GM18861 (cell line): ENCODE data around the gene EID3.
"Not testable (repeated sequence)": the region's sequence is repeated elsewhere in the genome, so short reads cannot be mapped to it uniquely, and the experiment has no call there.

Source experiments
- ATAC-seq: cut with Tn5 transposase; IDR thresholded peaks from one replicate; pipeline ENCODE4 v1.9.1; 2021; ENCODE audit not compliant: unreplicated experiment

EID3 gene

GRCh38 chr12:104288635-104289274 lies 14.8 kb upstream of the EID3 start:
- peak; percentile 50 for ATAC-seq

- no peak for ATAC-seq
Observed at GRCh38 chr12:104290320-104290719, 13.2 kb upstream of the EID3 start.

GRCh38 chr12:104290855-104291254 lies 12.7 kb upstream of the EID3 start:
- no peak for ATAC-seq

- ATAC-seq = no peak
Observed at GRCh38 chr12:104291867-104292524, 11.5 kb upstream of the EID3 start.

- no peak for ATAC-seq
Observed at GRCh38 chr12:104292872-104293794, 10.4 kb upstream of the EID3 start.

- not testable (repeated sequence) for ATAC-seq
Observed at GRCh38 chr12:104294158-104294859, 9.2 kb upstream of the EID3 start.

- ATAC-seq = no peak
Observed at GRCh38 chr12:104294927-104295668, 8.4 kb upstream of the EID3 start.

GRCh38 chr12:104295954-104296353 lies 7.6 kb upstream of the EID3 start:
- no peak for ATAC-seq

- ATAC-seq = no peak
Observed at GRCh38 chr12:104296718-104297117, 6.8 kb upstream of the EID3 start.

- no peak for ATAC-seq
Observed at GRCh38 chr12:104297477-104298113, 5.9 kb upstream of the EID3 start.

GRCh38 chr12:104299842-104300481 lies 3.6 kb upstream of the EID3 start:
- no peak for ATAC-seq

- ATAC-seq = no peak
Observed at GRCh38 chr12:104304261-104305009, 896 bp downstream of the EID3 start.

GRCh38 chr12:104305349-104305748 lies 1.8 kb downstream of the EID3 start:
- ATAC-seq = no peak

GRCh38 chr12:104306376-104306775 lies 2.8 kb downstream of the EID3 start:
- ATAC-seq = no peak

GRCh38 chr12:104306943-104307654 lies 3.6 kb downstream of the EID3 start:
- no peak for ATAC-seq

- no peak for ATAC-seq
Observed at GRCh38 chr12:104307655-104308000, 4.1 kb downstream of the EID3 start.

- no peak for ATAC-seq
Observed at GRCh38 chr12:104309446-104309993, 6.0 kb downstream of the EID3 start.
